Glutamatergic neuron (in vitro differentiated cells): Measurements from ENCODE around the gene VAC14. TPM values are rescaled to one million over a fixed set of nuclear protein-coding genes. Genes with fewer than 3 reads are reported as not detected.

Source experiments
- DNase-seq: peaks from one replicate; pipeline ENCODE4 v3.0.0; 2022
- H3K27ac Mint-ChIP-seq: one replicate; pipeline ENCODE4 v1.8.0; 2020; ENCODE audit warnings: mild to moderate bottlenecking, mixed read lengths, inconsistent platforms; ENCODE audit not compliant: unreplicated experiment
- H3K27me3 Mint-ChIP-seq: one replicate; pipeline ENCODE4 v1.8.0; 2020; ENCODE audit warnings: mild to moderate bottlenecking, moderate library complexity, mixed read lengths, inconsistent platforms; ENCODE audit not compliant: unreplicated experiment
- H3K36me3 Mint-ChIP-seq: one replicate; pipeline ENCODE4 v1.8.0; 2020; ENCODE audit warnings: mild to moderate bottlenecking, mixed read lengths, inconsistent platforms; ENCODE audit not compliant: unreplicated experiment
- H3K4me1 Mint-ChIP-seq: one replicate; pipeline ENCODE4 v1.8.0; 2020; ENCODE audit warnings: mild to moderate bottlenecking, low read depth, mixed read lengths, inconsistent platforms; ENCODE audit not compliant: unreplicated experiment
- H3K4me3 Mint-ChIP-seq: one replicate; pipeline ENCODE4 v1.8.0; 2020; ENCODE audit warnings: mild to moderate bottlenecking, mixed read lengths, inconsistent platforms; ENCODE audit not compliant: unreplicated experiment
- H3K9me3 Mint-ChIP-seq: one replicate; pipeline ENCODE4 v1.8.0; 2020; ENCODE audit warnings: mild to moderate bottlenecking, moderate library complexity, mixed read lengths, inconsistent platforms; ENCODE audit not compliant: unreplicated experiment
- total RNA-seq: library from RNA; stranded (reverse); fragmentation: NEBNext Ultra II Directional; extraction: Animal tissue kit (Norgen Biotek cat#: 25700); gene quantifications from one replicate; pipeline ENCODE4 v1.2.1, GENCODE V29; 2021; ENCODE audit not compliant: unreplicated experiment
- TF ChIP-seq, protein P1 (sequence below): fragments of 200-600 bp; sonication (generic); IDR thresholded peaks from one replicate; pipeline ENCODE4 v1.5.0; 2021; ENCODE audit not compliant: partially characterized antibody, unreplicated experiment

Gene VAC14
- total RNA-seq, 1 donor from 2014 or later = 50.2 TPM

DNA sequence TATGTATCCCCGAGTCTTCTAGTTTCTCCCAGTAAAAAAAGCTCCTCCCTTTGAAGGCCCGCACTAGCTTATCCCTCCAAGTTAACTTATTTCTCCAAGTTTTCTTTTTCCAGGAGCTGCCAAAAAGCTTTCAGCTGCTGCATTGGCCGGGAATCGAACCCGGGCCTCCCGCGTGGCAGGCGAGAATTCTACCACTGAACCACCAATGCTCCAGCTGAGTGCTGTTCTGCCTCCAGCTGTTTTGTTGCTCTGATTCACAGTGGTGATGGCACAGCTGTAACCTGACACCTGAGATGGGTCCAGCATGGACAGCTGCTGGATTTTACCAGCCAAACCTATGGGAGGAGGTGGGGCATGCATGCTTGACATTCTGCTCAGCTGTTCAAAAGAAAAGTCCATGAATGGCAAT is 22.1 kb downstream of the VAC14 start:
- DNase-seq = no peak
- TF ChIP-seq, protein P1, sequence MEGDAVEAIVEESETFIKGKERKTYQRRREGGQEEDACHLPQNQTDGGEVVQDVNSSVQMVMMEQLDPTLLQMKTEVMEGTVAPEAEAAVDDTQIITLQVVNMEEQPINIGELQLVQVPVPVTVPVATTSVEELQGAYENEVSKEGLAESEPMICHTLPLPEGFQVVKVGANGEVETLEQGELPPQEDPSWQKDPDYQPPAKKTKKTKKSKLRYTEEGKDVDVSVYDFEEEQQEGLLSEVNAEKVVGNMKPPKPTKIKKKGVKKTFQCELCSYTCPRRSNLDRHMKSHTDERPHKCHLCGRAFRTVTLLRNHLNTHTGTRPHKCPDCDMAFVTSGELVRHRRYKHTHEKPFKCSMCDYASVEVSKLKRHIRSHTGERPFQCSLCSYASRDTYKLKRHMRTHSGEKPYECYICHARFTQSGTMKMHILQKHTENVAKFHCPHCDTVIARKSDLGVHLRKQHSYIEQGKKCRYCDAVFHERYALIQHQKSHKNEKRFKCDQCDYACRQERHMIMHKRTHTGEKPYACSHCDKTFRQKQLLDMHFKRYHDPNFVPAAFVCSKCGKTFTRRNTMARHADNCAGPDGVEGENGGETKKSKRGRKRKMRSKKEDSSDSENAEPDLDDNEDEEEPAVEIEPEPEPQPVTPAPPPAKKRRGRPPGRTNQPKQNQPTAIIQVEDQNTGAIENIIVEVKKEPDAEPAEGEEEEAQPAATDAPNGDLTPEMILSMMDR = no peak
- H3K4me3 Mint-ChIP-seq = no peak overlapping the region
- H3K36me3 Mint-ChIP-seq = peaks cover 5% of the 10 kb centered on the region
- H3K27me3 Mint-ChIP-seq = no peaks in the 10 kb centered on the region
- no peaks in the 10 kb centered on the region for H3K4me1 Mint-ChIP-seq
- H3K9me3 Mint-ChIP-seq = no peaks in the 10 kb centered on the region
- no peak overlapping the region for H3K27ac Mint-ChIP-seq

DNA sequence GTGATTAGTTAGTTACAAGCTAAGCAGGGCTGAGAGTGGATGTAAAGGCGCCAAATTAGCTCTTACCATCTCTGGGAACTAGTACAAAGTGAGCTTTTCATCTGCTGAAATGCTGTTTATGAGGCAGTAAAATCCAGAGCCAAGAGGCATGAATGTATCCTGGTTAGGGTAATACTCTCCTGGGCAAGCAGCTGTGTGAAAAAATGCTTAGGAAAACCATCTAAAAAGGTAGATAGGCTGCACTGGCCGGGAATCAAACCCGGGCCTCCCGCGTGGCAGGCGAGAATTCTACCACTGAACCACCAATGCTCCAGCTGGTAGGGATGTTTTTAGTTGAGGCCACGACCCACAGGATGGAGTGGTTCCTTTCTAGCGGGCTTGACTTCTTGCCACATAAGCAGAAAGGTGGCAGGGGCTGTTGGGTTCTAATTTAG is 23.0 kb downstream of the VAC14 start:
- TF ChIP-seq, protein P1 = no peak
- H3K9me3 Mint-ChIP-seq = no peaks in the 10 kb centered on the region
- H3K27ac Mint-ChIP-seq = no peak overlapping the region
- no peak for DNase-seq
- H3K4me1 Mint-ChIP-seq = no peaks in the 10 kb centered on the region
- H3K27me3 Mint-ChIP-seq = no peaks in the 10 kb centered on the region
- H3K36me3 Mint-ChIP-seq = peaks cover 5% of the 10 kb centered on the region
- no peak overlapping the region for H3K4me3 Mint-ChIP-seq

DNA sequence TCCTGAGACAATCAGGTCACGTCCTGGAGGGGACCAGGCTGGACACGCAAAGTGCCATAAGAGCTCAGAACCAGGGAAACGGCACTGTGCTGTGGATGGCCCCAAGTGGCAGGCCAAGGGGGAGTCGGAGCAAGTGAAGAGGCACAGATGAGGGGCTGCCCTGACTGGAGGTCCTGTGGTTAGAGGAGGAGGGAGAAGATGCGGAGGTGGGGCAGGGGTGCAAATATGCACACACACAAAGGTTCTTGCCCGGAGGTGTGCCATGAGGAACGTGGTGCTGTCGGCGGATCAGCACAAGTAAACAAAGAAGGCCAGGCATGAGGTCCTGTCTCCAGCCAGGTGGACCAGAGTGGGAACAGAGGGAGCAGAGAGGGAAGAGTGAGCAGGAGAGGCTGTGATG is 23.5 kb downstream of the VAC14 start:
- H3K4me1 Mint-ChIP-seq = no peaks in the 10 kb centered on the region

GRCh38 chr16:70775399-70775798 is 25.6 kb downstream of the VAC14 start:
- H3K4me3 Mint-ChIP-seq = no peak overlapping the region
- TF ChIP-seq, protein P1 = no peak
- no peaks in the 10 kb centered on the region for H3K4me1 Mint-ChIP-seq
- H3K27me3 Mint-ChIP-seq = no peaks in the 10 kb centered on the region
- no peak overlapping the region for H3K27ac Mint-ChIP-seq
- H3K9me3 Mint-ChIP-seq = no peaks in the 10 kb centered on the region
- H3K36me3 Mint-ChIP-seq = no peaks in the 10 kb centered on the region
- no peak for DNase-seq

More for the DNA sequence above, 23.5 kb downstream of the VAC14 start:
- no peak overlapping the region for H3K27ac Mint-ChIP-seq
- no peak for DNase-seq
- no peaks in the 10 kb centered on the region for H3K27me3 Mint-ChIP-seq
- no peak overlapping the region for H3K4me3 Mint-ChIP-seq
- H3K36me3 Mint-ChIP-seq = peaks cover 5% of the 10 kb centered on the region
- H3K9me3 Mint-ChIP-seq = no peaks in the 10 kb centered on the region
- TF ChIP-seq, protein P1 = no peak

GRCh38 chr16:70774261-70774660 is 26.7 kb downstream of the VAC14 start:
- no peak overlapping the region for H3K4me3 Mint-ChIP-seq
- H3K27me3 Mint-ChIP-seq = no peaks in the 10 kb centered on the region
- TF ChIP-seq, protein P1 = no peak
- no peak overlapping the region for H3K27ac Mint-ChIP-seq
- no peaks in the 10 kb centered on the region for H3K4me1 Mint-ChIP-seq
- H3K9me3 Mint-ChIP-seq = no peaks in the 10 kb centered on the region
- DNase-seq = no peak
- no peaks in the 10 kb centered on the region for H3K36me3 Mint-ChIP-seq
